H1 (cell line): Measurements from ENCODE around the gene SLC12A8. TPM values are rescaled to one million over a fixed set of nuclear protein-coding genes. Genes with fewer than 3 reads are reported as not detected.

Source experiments
- CTCF ChIA-PET: fragments of 300-600 bp; sonication (Branson Sonifier 250); formaldehyde crosslinking; loops from one replicate; lab custom pipeline; 2021; ENCODE audit not compliant: partially characterized antibody; lab: Charles Lee
- POLR2A ChIA-PET: fragments of 300-600 bp; sonication (Branson Sonifier 250); formaldehyde crosslinking; loops from one replicate; lab custom pipeline; 2021; ENCODE audit warnings: inconsistent platforms; ENCODE audit not compliant: partially characterized antibody; lab: Charles Lee
- DNase-seq, 2 experiments: peaks; one replicate each; pipeline versions ENCODE4 v3.0.0 to v3.0.0-alpha.2; 2010 to 2022; ENCODE audit warnings: low spot score in 2 of 2, low read depth in 1 of 2, mixed read lengths in 1 of 2
- FAIRE-seq: peaks from 2 replicates; lab custom pipeline; 2011; peaks lifted over from hg19 to GRCh38; lab: Jason Lieb, UNC
- H2AFZ ChIP-seq: 2 replicates; pipeline ENCODE4 v1.8.1; 2012; ENCODE audit warnings: low read length, inconsistent platforms
- H2AK5ac ChIP-seq: 2 replicates; pipeline ENCODE4 v1.6.1; 2013; ENCODE audit warnings: low read depth, low read length
- H2BK120ac ChIP-seq: replicated peaks from 2 replicates; pipeline ENCODE3; 2013; ENCODE audit warnings: low read depth, low read length, inconsistent platforms
- H2BK12ac ChIP-seq: 2 replicates; pipeline ENCODE4 v1.6.1; 2013; ENCODE audit warnings: low read depth, low read length
- H2BK15ac ChIP-seq: 2 replicates; pipeline ENCODE4 v1.6.1; 2013; ENCODE audit warnings: low read length
- H2BK20ac ChIP-seq: 2 replicates; pipeline ENCODE4 v1.6.1; 2013; ENCODE audit warnings: low read length
- H2BK5ac ChIP-seq: 2 replicates; pipeline ENCODE4 v1.6.1; 2013; ENCODE audit warnings: low read depth, low read length
- H3K14ac ChIP-seq: 2 replicates; pipeline ENCODE4 v1.6.1; 2013; ENCODE audit warnings: inconsistent platforms; ENCODE audit not compliant: insufficient read length
- H3K18ac ChIP-seq: 2 replicates; pipeline ENCODE4 v1.6.1; 2013; ENCODE audit warnings: low read length; ENCODE audit errors: extremely low read depth
- H3K23ac ChIP-seq: 2 replicates; pipeline ENCODE4 v1.6.1; 2013; ENCODE audit warnings: inconsistent platforms; ENCODE audit not compliant: insufficient read length
- H3K23me2 ChIP-seq: 2 replicates; pipeline ENCODE4 v1.6.1; 2013; ENCODE audit warnings: low read depth, low read length
- H3K27ac ChIP-seq: 2 replicates; pipeline ENCODE4 v1.6.1; 2011; ENCODE audit warnings: low read depth, low read length, inconsistent platforms
- H3K27me3 ChIP-seq, 4 experiments: replicated peaks in 1 of 4; 1 replicate in 1 of 4; 2 replicates in 3 of 4; pipeline versions ENCODE4 v1.6.1 to v1.8.1; 2011 to 2013; ENCODE audit warnings: low read length in 3 of 4, mild to moderate bottlenecking in 3 of 4, inconsistent platforms in 2 of 4, mixed read lengths in 2 of 4, moderate library complexity in 1 of 4; ENCODE audit not compliant: control insufficient read depth in 3 of 4, insufficient read depth in 3 of 4; ENCODE audit errors: extremely low read depth in 1 of 4
- H3K36me3 ChIP-seq, 4 experiments: 2 replicates each; pipeline versions ENCODE4 v1.6.1 to v1.8.1; 2011 to 2013; ENCODE audit warnings: mild to moderate bottlenecking in 4 of 4, low read length in 3 of 4, moderate library complexity in 2 of 4, control low read depth in 1 of 4, inconsistent platforms in 1 of 4; ENCODE audit not compliant: insufficient read depth in 4 of 4, control insufficient read depth in 2 of 4
- H3K4ac ChIP-seq: replicated peaks from 2 replicates; pipeline ENCODE3; 2013; ENCODE audit warnings: low read length, low read depth, mixed read lengths, inconsistent platforms; ENCODE audit not compliant: insufficient read length
- H3K4me1 ChIP-seq, 4 experiments: replicated peaks in 1 of 4; 1 replicate in 1 of 4; 2 replicates in 3 of 4; pipeline versions ENCODE4 v1.6.1 to v1.8.1; 2011 to 2013; ENCODE audit warnings: low read length in 3 of 4, inconsistent platforms in 2 of 4, mixed read lengths in 1 of 4; ENCODE audit not compliant: insufficient read depth in 4 of 4, control insufficient read depth in 3 of 4
- H3K4me2 ChIP-seq, 2 experiments: 2 replicates each; pipeline versions ENCODE4 v1.6.1 to v1.8.1; 2011 to 2013; ENCODE audit warnings: low read depth in 2 of 2, low read length in 2 of 2, control low read depth in 1 of 2, inconsistent platforms in 1 of 2, mild to moderate bottlenecking in 1 of 2; ENCODE audit not compliant: insufficient read depth in 1 of 2
- H3K4me3 ChIP-seq, 4 experiments: fragments of 200-600, 300-600 bp in 1 of 4; sonication (generic), shearing (Covaris generic), sonication (Bioruptor Twin) in 1 of 4; 2 replicates each; pipeline versions ENCODE4 v1.5.1 to v1.8.1; 2011 to 2016; ENCODE audit warnings: low read length in 4 of 4, low read depth in 3 of 4, control low read depth in 2 of 4, inconsistent platforms in 2 of 4, mild to moderate bottlenecking in 2 of 4, mixed read lengths in 1 of 4, moderate library complexity in 1 of 4; ENCODE audit not compliant: insufficient read depth in 2 of 4; ENCODE audit errors: extremely low read depth in 1 of 4
- H3K56ac ChIP-seq: replicated peaks from 2 replicates; pipeline ENCODE3; 2013; ENCODE audit warnings: low read depth, mild to moderate bottlenecking, mixed read lengths, low read length, inconsistent platforms; ENCODE audit not compliant: insufficient read length
- H3K79me1 ChIP-seq: 2 replicates; pipeline ENCODE4 v1.6.1; 2013; ENCODE audit warnings: low read depth, low read length, control low read depth
- H3K79me2 ChIP-seq, 2 experiments: 2 replicates each; pipeline versions ENCODE4 v1.6.1 to v1.8.1; 2012 to 2013; ENCODE audit warnings: low read length in 2 of 2, mild to moderate bottlenecking in 2 of 2, inconsistent platforms in 1 of 2; ENCODE audit not compliant: insufficient read depth in 2 of 2, control insufficient read depth in 1 of 2
- H3K9ac ChIP-seq, 4 experiments: replicated peaks in 1 of 4; 1 replicate in 1 of 4; 2 replicates in 3 of 4; pipeline versions ENCODE4 v1.6.1 to v1.8.1; 2011 to 2013; ENCODE audit warnings: low read depth in 3 of 4, low read length in 3 of 4, control low read depth in 2 of 4, mild to moderate bottlenecking in 2 of 4, moderate library complexity in 2 of 4, inconsistent platforms in 1 of 4; ENCODE audit errors: extremely low read depth in 1 of 4
- H3K9me3 ChIP-seq, 2 experiments: 2 replicates each; pipeline versions ENCODE4 v1.6.1 to v1.8.1; 2012 to 2013; ENCODE audit warnings: mild to moderate bottlenecking in 2 of 2, moderate library complexity in 2 of 2, control low read depth in 1 of 2, inconsistent platforms in 1 of 2, low read depth in 1 of 2, low read length in 1 of 2, mixed read lengths in 1 of 2; ENCODE audit not compliant: insufficient read depth in 2 of 2
- H4K20me1 ChIP-seq, 2 experiments: replicated peaks in 1 of 2; 2 replicates each; pipeline versions ENCODE3 to v1.8.1; 2011 to 2013; ENCODE audit warnings: inconsistent platforms in 2 of 2, low read length in 2 of 2, mild to moderate bottlenecking in 1 of 2; ENCODE audit not compliant: insufficient read depth in 2 of 2, control insufficient read depth in 1 of 2
- H4K5ac ChIP-seq: 2 replicates; pipeline ENCODE4 v1.6.1; 2013; ENCODE audit warnings: low read length, low read depth, mixed read lengths, inconsistent platforms; ENCODE audit not compliant: insufficient read length
- H4K8ac ChIP-seq: 2 replicates; pipeline ENCODE4 v1.8.0; 2013; ENCODE audit warnings: mild to moderate bottlenecking, moderate library complexity, low read length, inconsistent platforms; ENCODE audit not compliant: insufficient read depth; ENCODE audit errors: extremely low read depth
- H4K91ac ChIP-seq: replicated peaks from 2 replicates; pipeline ENCODE3; 2013; ENCODE audit warnings: low read length, mixed read lengths, inconsistent platforms; ENCODE audit not compliant: insufficient read length
- BRCA1 ChIP-seq: IDR thresholded peaks from 2 replicates; pipeline ENCODE4 v1.6.1; 2012; ENCODE audit warnings: low read depth, low read length, improper control_type of control experiment
- CREB1 ChIP-seq: IDR thresholded peaks from 2 replicates; pipeline ENCODE4 v1.6.1; 2012; ENCODE audit warnings: inconsistent platforms
- NRF1 ChIP-seq: IDR thresholded peaks from 2 replicates; pipeline ENCODE4 v1.6.1; 2011; ENCODE audit warnings: mild to moderate bottlenecking, low read depth, low read length, improper control_type of control experiment
- SUZ12 ChIP-seq: fragments of 200-600 bp; sonication (generic); IDR thresholded peaks from 2 replicates; pipeline ENCODE4 v1.6.1; 2012; ENCODE audit warnings: mild to moderate bottlenecking, inconsistent platforms, low read length, moderate library complexity, mixed read lengths
- WGBS, 2 experiments: shearing (Covaris generic) in 1 of 2; methylation state at CpG; one replicate each; pipeline versions ENCODE4 v1.1.6 to v1.1.7; 2013 to 2015; ENCODE audit warnings: low lambda C conversion rate in 2 of 2, mixed read lengths in 2 of 2, inconsistent platforms in 1 of 2, low coverage in 1 of 2, missing lambda C conversion rate in 1 of 2; ENCODE audit not compliant: insufficient replicate concordance in 2 of 2, insufficient coverage in 1 of 2, insufficient read length in 1 of 2; ENCODE audit errors: extremely low coverage in 1 of 2, missing lambda C conversion rate in 1 of 2; 5-methylcytosine and 5-hydroxymethylcytosine counted together
- polyA plus RNA-seq, 7 experiments: library from polyadenylated mRNA; depleted of rRNA in 3 of 7; stranded (reverse) in 5 of 7; unstranded in 2 of 7; fragments of >200 nt in 5 of 7; fragments of 200-250 nt in 2 of 7; gene quantifications; 1 replicate in 5 of 7; 2 replicates in 1 of 7; 4 replicates in 1 of 7; pipeline versions ENCODE4 v1.2.1 to v1.2.3, GENCODE V29; 2011 to 2013; ENCODE audit warnings: missing spikeins in 2 of 7, mixed read lengths in 2 of 7
- total RNA-seq: library from RNA; stranded (reverse); fragmentation: NEBNext Ultra II Directional; extraction: Animal tissue kit (Norgen Biotek cat#: 25700); gene quantifications from 2 replicates; pipeline ENCODE4 v1.2.1, GENCODE V29; 2021

SLC12A8 gene
- total and polyA plus RNA-seq, 2 of the 8 experiments (the other 6 are each of a cell fraction or from before 2014, with no cell fraction given) = 13.7 to 14.4 TPM

DNA sequence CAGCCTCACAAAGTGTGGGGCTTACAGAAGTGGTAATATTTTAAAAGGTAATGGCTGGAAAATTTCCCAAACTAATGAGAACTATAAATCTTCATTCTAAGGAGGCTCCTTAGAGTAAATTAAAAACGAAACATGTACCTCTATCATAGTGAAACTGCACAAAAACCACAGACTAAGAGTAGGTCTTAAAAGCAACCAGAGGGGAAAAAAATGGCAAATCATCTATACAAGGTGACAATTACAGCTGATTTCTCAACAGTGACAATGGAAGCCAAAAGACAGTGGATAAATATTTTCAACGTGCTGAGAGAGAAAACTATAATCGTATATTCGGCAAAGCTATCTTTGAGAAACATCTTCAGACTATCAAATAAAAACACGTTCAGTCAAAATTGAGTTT lies 177.3 kb downstream of the SLC12A8 start:
- no peak overlapping the region for H3K23ac ChIP-seq
- H3K9ac ChIP-seq = no peak overlapping the region
- peaks cover 9 to 21% (median 10%) of the 10 kb centered on the region in 4 experiments for H3K4me1 ChIP-seq
- no peak overlapping the region for H4K91ac ChIP-seq
- H3K36me3 ChIP-seq = no peaks in the 10 kb centered on the region
- peaks cover 0 to 7% of the 10 kb centered on the region in 2 experiments; a peak in 2 of 4 replicates for H3K79me2 ChIP-seq
- WGBS, 2 experiments = 87% methylated on average over 5 of the region's 5 CpGs; no CpG with 5 or more reads in 1 of the 2 experiments
- no peak overlapping the region for H2BK15ac ChIP-seq
- no peak overlapping the region for H4K8ac ChIP-seq
- H3K79me1 ChIP-seq = peaks cover 5% of the 10 kb centered on the region; the same call in 1 of the 2 replicates
- CTCF ChIA-PET = interaction anchor here (0.6 to 1.0 kb wide), 3 partner anchors 10 to 130 kb away, joined by 3 to 7 read pairs (median 3); no protein-coding TSS in a partner anchor
- H3K18ac ChIP-seq = no peak overlapping the region
- H3K27me3 ChIP-seq = no peaks in the 10 kb centered on the region
- POLR2A ChIA-PET = no interaction called here
- H3K14ac ChIP-seq = no peak overlapping the region
- H2AFZ ChIP-seq = no peak overlapping the region
- H3K27ac ChIP-seq = no peak overlapping the region
- H3K9me3 ChIP-seq = 0 out of 4 replicates have a peak, but pooled peaks cover 0 to 3% of the 10 kb centered on the region in 2 experiments
- no peak for TF ChIP-seq NRF1
- no peak for TF ChIP-seq SUZ12
- TF ChIP-seq BRCA1 = no peak
- no peak for TF ChIP-seq CREB1
- no peak overlapping the region for H3K56ac ChIP-seq
- no peak overlapping the region for H3K4me3 ChIP-seq
- FAIRE-seq = no peak
- peaks cover 4% of the 10 kb centered on the region; the same call in 1 of the 2 replicates for H3K23me2 ChIP-seq
- no peak overlapping the region for H2BK12ac ChIP-seq
- H2BK120ac ChIP-seq = no peak overlapping the region
- no peak overlapping the region for H2AK5ac ChIP-seq
- no peak for DNase-seq
- H4K20me1 ChIP-seq = peaks cover 0 to 2% of the 10 kb centered on the region in 2 experiments
- no peak overlapping the region for H4K5ac ChIP-seq
- H2BK20ac ChIP-seq = no peak overlapping the region
- H3K4me2 ChIP-seq = no peak overlapping the region
- H2BK5ac ChIP-seq = no peak overlapping the region
- no peak overlapping the region for H3K4ac ChIP-seq
